Stimulated activated CD8-positive, alpha-beta memory T cell treated with anti-CD3 and anti-CD28 coated beads, Interleukin-15, amount 100 ng/mL, for 1 hour (primary cell): ENCODE results near the gene OSBP2.
"Not testable (repeated sequence)": the region's sequence is repeated elsewhere in the genome, so short reads cannot be mapped to it uniquely, and the experiment has no call there.

Source experiments
- DNase-seq: peaks from one replicate; pipeline ENCODE4 v3.0.0-alpha.2; 2020; ENCODE audit warnings: low read depth

OSBP2 gene

GRCh38 chr22:30718938-30719337 is 24.3 kb downstream of the OSBP2 start:
- DNase-seq = no peak

GRCh38 chr22:30720263-30720837 is 25.7 kb downstream of the OSBP2 start:
- no peak for DNase-seq

- no peak for DNase-seq
Observed at GRCh38 chr22:30721741-30722140, 27.1 kb downstream of the OSBP2 start.

GRCh38 chr22:30728826-30729225 is 34.2 kb downstream of the OSBP2 start:
- no peak for DNase-seq

- no peak for DNase-seq
Observed at GRCh38 chr22:30731658-30732057, 37.0 kb downstream of the OSBP2 start.

- no peak for DNase-seq
Observed at GRCh38 chr22:30732426-30732825, 37.8 kb downstream of the OSBP2 start.

- no peak for DNase-seq
Observed at GRCh38 chr22:30733181-30733631, 38.5 kb downstream of the OSBP2 start.

GRCh38 chr22:30740007-30740406 is 45.3 kb downstream of the OSBP2 start:
- not testable (repeated sequence) for DNase-seq

GRCh38 chr22:30740511-30740910 is 45.8 kb downstream of the OSBP2 start:
- not testable (repeated sequence) for DNase-seq

- no peak for DNase-seq
Observed at GRCh38 chr22:30742291-30743256, 47.9 kb downstream of the OSBP2 start.

GRCh38 chr22:30743257-30744020 is 48.8 kb downstream of the OSBP2 start:
- DNase-seq = no peak

- no peak for DNase-seq
Observed at GRCh38 chr22:30744224-30744623, 49.5 kb downstream of the OSBP2 start.

GRCh38 chr22:30747493-30747892 is 52.8 kb downstream of the OSBP2 start:
- no peak for DNase-seq

- DNase-seq = no peak
Observed at GRCh38 chr22:30749272-30749671, 54.6 kb downstream of the OSBP2 start.

GRCh38 chr22:30749849-30750248 is 55.2 kb downstream of the OSBP2 start:
- DNase-seq = no peak

- DNase-seq = no peak
Observed at GRCh38 chr22:30751529-30751928, 56.9 kb downstream of the OSBP2 start.

GRCh38 chr22:30752771-30753170 is 58.1 kb downstream of the OSBP2 start:
- no peak for DNase-seq

- no peak for DNase-seq
Observed at GRCh38 chr22:30753701-30754100, 59.0 kb downstream of the OSBP2 start.

GRCh38 chr22:30754521-30754920 is 59.8 kb downstream of the OSBP2 start:
- no peak for DNase-seq

GRCh38 chr22:30754971-30755758 is 60.5 kb downstream of the OSBP2 start:
- DNase-seq = no peak

- DNase-seq = no peak
Observed at GRCh38 chr22:30755759-30756124, 61.1 kb downstream of the OSBP2 start.
